Tibial nerve (tissue), 4 donors: ENCODE results near the gene TMEM176B. TPM values are rescaled to one million over a fixed set of nuclear protein-coding genes. Genes with fewer than 3 reads are reported as not detected.
A peak's percentile ranks its signal among the peaks of the same experiment; 100 is the strongest.

Experiments
- DNase-seq, 2 donors: peaks; one replicate each; pipeline ENCODE4 v3.0.0-alpha.2; 2019; ENCODE audit warnings: low spot score in 2 of 2
- H3K27ac ChIP-seq, 4 donors: fragments of 200-600 bp; sonication (generic) in 3 of 4; one replicate each; pipeline ENCODE4 v1.5.1; 2017 to 2019; ENCODE audit warnings: mild to moderate bottlenecking in 1 of 4
- H3K27me3 ChIP-seq, 2 donors: fragments of 200-600 bp; sonication (generic) in 1 of 2; one replicate each; pipeline versions ENCODE4 v1.5.1 to v1.6.0; 2017 to 2019
- H3K36me3 ChIP-seq, 3 donors: fragments of 200-600 bp; sonication (generic); one replicate each; pipeline ENCODE4 v1.5.1; 2018 to 2019
- H3K4me1 ChIP-seq, 4 donors: fragments of 200-600 bp; sonication (generic) in 3 of 4; one replicate each; pipeline ENCODE4 v1.5.1; 2017 to 2019
- H3K4me3 ChIP-seq, 4 donors: fragments of 200-600 bp; sonication (generic) in 3 of 4; one replicate each; pipeline ENCODE4 v1.5.1; 2017 to 2019; ENCODE audit warnings: mild to moderate bottlenecking in 1 of 4, moderate library complexity in 1 of 4
- H3K9me3 ChIP-seq, 4 donors: fragments of 200-600 bp; sonication (generic) in 3 of 4; one replicate each; pipeline ENCODE4 v1.5.1; 2017 to 2019
- CTCF ChIP-seq, 5 experiments: fragments of 200-600 bp in 3 of 5; fragments of 450-650 bp in 2 of 5; sonication (generic) in 3 of 5; IDR thresholded peaks; one replicate each; pipeline ENCODE4 v1.5.1; 2016 to 2019; ENCODE audit warnings: antibody characterized with exemption in 5 of 5, mild to moderate bottlenecking in 3 of 5, moderate library complexity in 2 of 5
- EP300 ChIP-seq, 2 donors: sonication (generic); formaldehyde crosslinking; IDR thresholded peaks; one replicate each; pipeline ENCODE4 v1.6.1; 2017; ENCODE audit warnings: antibody characterized with exemption in 2 of 2, mild to moderate bottlenecking in 1 of 2
- POLR2A ChIP-seq, 2 donors: fragments of 450-650 bp; IDR thresholded peaks; one replicate each; pipeline ENCODE4 v1.6.1; 2017; ENCODE audit warnings: antibody characterized with exemption in 2 of 2, mild to moderate bottlenecking in 2 of 2, moderate library complexity in 2 of 2
- WGBS, 2 donors: methylation state at CpG; one replicate each; pipeline ENCODE4 v1.1.5; 2018; 5-methylcytosine and 5-hydroxymethylcytosine counted together
- total RNA-seq, 4 donors: library from RNA; depleted of rRNA; stranded (reverse); fragments of >200 nt; gene quantifications; one replicate each; pipeline ENCODE4 v1.1.0, GENCODE V29; 2016

Gene TMEM176B
- total RNA-seq, 4 donors from 2014 or later = 33.9 to 83.1 (median 63.2) TPM

GRCh38 chr7:150784120-150784736, 15.9 kb downstream of the TMEM176B start:
- TF ChIP-seq EP300 (IDR thresholded peaks at IDR 0.05) (no peak), CTCF (IDR thresholded peaks at IDR 0.05) (no peak), POLR2A (IDR thresholded peaks at IDR 0.05) (no peak)
- DNase-seq = no peak
- Histone ChIP-seq H3K27ac (peak overlapping the region in 3 of 4 donors; percentile 63 to 82 (median 74)), H3K27me3 (no peaks in the 10 kb centered on the region), H3K4me3 (no peak overlapping the region), H3K9me3 (no peaks in the 10 kb centered on the region), H3K36me3 (no peaks in the 10 kb centered on the region), H3K4me1 (peaks cover 0 to 69% (median 18%) of the 10 kb centered on the region in 4 donors)
- WGBS, 2 donors = 61 to 67% methylated on average over 9 of the region's 9 CpGs

GRCh38 chr7:150781961-150782360, 18.2 kb downstream of the TMEM176B start:
- Histone ChIP-seq H3K9me3 (no peaks in the 10 kb centered on the region), H3K27ac (no peak overlapping the region), H3K36me3 (no peaks in the 10 kb centered on the region), H3K27me3 (no peaks in the 10 kb centered on the region), H3K4me1 (peaks cover 0 to 55% (median 5%) of the 10 kb centered on the region in 4 donors), H3K4me3 (no peak overlapping the region)
- TF ChIP-seq CTCF (IDR thresholded peaks at IDR 0.05) = no peak
- no peak for TF ChIP-seq EP300 (IDR thresholded peaks at IDR 0.05)
- TF ChIP-seq POLR2A (IDR thresholded peaks at IDR 0.05) = no peak
- 79 to 89% methylated on average over 2 of the region's 2 CpGs for WGBS, 2 donors
- DNase-seq = no peak

GRCh38 chr7:150781103-150781502, 19.1 kb downstream of the TMEM176B start:
- DNase-seq = peak in 1 of 2 donors; percentile 30
- 19 to 23% methylated on average over 3 of the region's 3 CpGs for WGBS, 2 donors
- Histone ChIP-seq H3K4me1 (peaks cover 0 to 46% (median 5%) of the 10 kb centered on the region in 4 donors), H3K36me3 (no peaks in the 10 kb centered on the region), H3K9me3 (no peaks in the 10 kb centered on the region), H3K27ac (peak overlapping the region in 2 of 4 donors; percentile 13 to 18), H3K4me3 (no peak overlapping the region), H3K27me3 (no peaks in the 10 kb centered on the region)
- no peak for TF ChIP-seq CTCF (IDR thresholded peaks at IDR 0.05)
- peak in 1 of 2 donors; percentile 66 for TF ChIP-seq EP300 (IDR thresholded peaks at IDR 0.05)
- TF ChIP-seq POLR2A (IDR thresholded peaks at IDR 0.05) = no peak

- H3K4me1 ChIP-seq = peaks cover 0 to 38% (median 5%) of the 10 kb centered on the region in 4 donors
- H3K36me3 ChIP-seq = no peaks in the 10 kb centered on the region
- no peak overlapping the region for H3K4me3 ChIP-seq
- H3K9me3 ChIP-seq = no peaks in the 10 kb centered on the region
- 58 to 65% methylated on average over 3 of the region's 3 CpGs for WGBS, 2 donors
- no peaks in the 10 kb centered on the region for H3K27me3 ChIP-seq
- no peak for DNase-seq
- H3K27ac ChIP-seq = peak overlapping the region in 1 of 4 donors; percentile 17
- TF ChIP-seq POLR2A (IDR thresholded peaks at IDR 0.05) (no peak), CTCF (IDR thresholded peaks at IDR 0.05) (no peak), EP300 (IDR thresholded peaks at IDR 0.05) (no peak)
Measured at GRCh38 chr7:150780292-150780691, 19.9 kb downstream of the TMEM176B start.

- Histone ChIP-seq H3K36me3 (no peaks in the 10 kb centered on the region), H3K27me3 (no peaks in the 10 kb centered on the region), H3K4me3 (no peak overlapping the region), H3K9me3 (peaks cover 0 to 7% (median 0%) of the 10 kb centered on the region in 4 donors), H3K27ac (no peak overlapping the region), H3K4me1 (peaks cover 0 to 24% (median 0%) of the 10 kb centered on the region in 4 donors)
- WGBS, 2 donors = 7 to 8% methylated on average over 12 of the region's 12 CpGs
- DNase-seq = peak; percentile 74 to 90
- TF ChIP-seq EP300 (IDR thresholded peaks at IDR 0.05) (no peak), POLR2A (IDR thresholded peaks at IDR 0.05) (no peak), CTCF (IDR thresholded peaks at IDR 0.05) (peak; percentile 70 to 81 (median 79))
Measured at GRCh38 chr7:150778738-150779301, 21.3 kb downstream of the TMEM176B start.
